WTC11 (cell line): ENCODE results near the gene AOAH. TPM values are rescaled to one million over a fixed set of nuclear protein-coding genes. Genes with fewer than 3 reads are reported as not detected.
"Not testable (repeated sequence)": the region's sequence is repeated elsewhere in the genome, so short reads cannot be mapped to it uniquely, and the experiment has no call there.

Source experiments
- ATAC-seq: fragments of 200-7000 bp; cut with Tn5 transposase; 2 replicates; pipeline ENCODE4 v1.10.0; 2021; ENCODE audit warnings: mild to moderate bottlenecking, moderate library complexity
- CTCF ChIA-PET: fragments of 300-600 bp; sonication (Branson Sonifier 250); formaldehyde crosslinking; loops from one replicate; lab custom pipeline; 2021; ENCODE audit warnings: antibody characterized with exemption; lab: Charles Lee
- POLR2A ChIA-PET: fragments of 350-600 bp; sonication (Branson Sonifier 250); formaldehyde crosslinking; loops from one replicate; lab custom pipeline; 2021; ENCODE audit warnings: antibody characterized with exemption; lab: Charles Lee
- DNase-seq: peaks from one replicate; pipeline ENCODE4 v3.0.0; 2021; ENCODE audit warnings: low spot score
- H3K27ac Mint-ChIP-seq: 2 replicates; pipeline ENCODE4 v1.8.0; 2021; ENCODE audit warnings: mixed read lengths
- H3K27me3 Mint-ChIP-seq: 2 replicates; pipeline ENCODE4 v1.8.0; 2021; ENCODE audit warnings: low read depth, mild to moderate bottlenecking, moderate library complexity, mixed read lengths
- H3K36me3 Mint-ChIP-seq: 2 replicates; pipeline ENCODE4 v1.8.0; 2021; ENCODE audit warnings: mixed read lengths
- H3K4me1 Mint-ChIP-seq: 2 replicates; pipeline ENCODE4 v1.8.0; 2022; ENCODE audit warnings: mixed read lengths
- H3K4me3 Mint-ChIP-seq: 2 replicates; pipeline ENCODE4 v1.8.0; 2021; ENCODE audit warnings: mild to moderate bottlenecking, moderate library complexity, mixed read lengths
- H3K9me3 Mint-ChIP-seq: 2 replicates; pipeline ENCODE4 v1.8.0; 2021; ENCODE audit warnings: mixed read lengths
- ATF1 ChIP-seq: sonication (generic); formaldehyde crosslinking; IDR thresholded peaks from 2 replicates; pipeline ENCODE4 v1.8.1; 2023; ENCODE audit warnings: mild to moderate bottlenecking, moderate library complexity, missing genetic modification reagents
- ELF4 ChIP-seq: sonication (generic); formaldehyde crosslinking; IDR thresholded peaks from 2 replicates; pipeline ENCODE4 v1.8.1; 2022; ENCODE audit warnings: low read depth, mild to moderate bottlenecking, moderate library complexity, missing genetic modification reagents
- EMX1 ChIP-seq: fragments of 250-450 bp; sonication (Bioruptor Pico); IDR thresholded peaks from 2 replicates; pipeline ENCODE4 v1.8.0; 2021; ENCODE audit warnings: mild to moderate bottlenecking
- ESRRA ChIP-seq: sonication (generic); formaldehyde crosslinking; IDR thresholded peaks from 2 replicates; pipeline ENCODE4 v1.8.1; 2022; ENCODE audit warnings: mild to moderate bottlenecking, missing genetic modification reagents, borderline replicate concordance
- GRHL2 ChIP-seq: fragments of 250-450 bp; sonication (Bioruptor Pico); IDR thresholded peaks from 2 replicates; pipeline ENCODE4 v1.8.0; 2022; ENCODE audit warnings: mild to moderate bottlenecking, moderate library complexity; ENCODE audit not compliant: insufficient replicate concordance, severe bottlenecking
- KAT7 ChIP-seq: sonication (generic); formaldehyde crosslinking; IDR thresholded peaks from 2 replicates; pipeline ENCODE4 v1.8.1; 2023; ENCODE audit warnings: missing genetic modification reagents, mild to moderate bottlenecking, borderline replicate concordance
- NFE2L1 ChIP-seq: sonication (generic); formaldehyde crosslinking; IDR thresholded peaks from 2 replicates; pipeline ENCODE4 v1.8.1; 2023; ENCODE audit warnings: missing genetic modification reagents
- NR1H2 ChIP-seq: sonication (generic); formaldehyde crosslinking; IDR thresholded peaks from 2 replicates; pipeline ENCODE4 v1.9.0; 2021; ENCODE audit warnings: mild to moderate bottlenecking, moderate library complexity, missing genetic modification reagents
- SP1 ChIP-seq: sonication (generic); formaldehyde crosslinking; conservative IDR thresholded peaks from 2 replicates; pipeline ENCODE4 v1.8.1; 2022; ENCODE audit warnings: missing genetic modification reagents
- ZBTB21 ChIP-seq: sonication (generic); formaldehyde crosslinking; IDR thresholded peaks from 2 replicates; pipeline ENCODE4 v1.8.1; 2023; ENCODE audit warnings: mild to moderate bottlenecking, missing genetic modification reagents, borderline replicate concordance
- ZNF121 ChIP-seq: sonication (generic); formaldehyde crosslinking; IDR thresholded peaks from 2 replicates; pipeline ENCODE4 v1.8.0; 2023; ENCODE audit warnings: missing genetic modification reagents
- ZNF219 ChIP-seq: sonication (generic); formaldehyde crosslinking; IDR thresholded peaks from 2 replicates; pipeline ENCODE4 v1.8.0; 2023; ENCODE audit warnings: missing genetic modification reagents, mild to moderate bottlenecking, borderline replicate concordance
- ZNF396 ChIP-seq: fragments of 250-450 bp; sonication (Bioruptor Pico); IDR thresholded peaks from 2 replicates; pipeline ENCODE4 v1.8.0; 2021; ENCODE audit warnings: mild to moderate bottlenecking, moderate library complexity, borderline replicate concordance
- total RNA-seq: library from RNA; stranded (reverse); gene quantifications from 3 replicates; pipeline ENCODE4 v1.2.3, GENCODE V29; 2021
- TF ChIP-seq, protein P1 (sequence below): sonication (generic); formaldehyde crosslinking; IDR thresholded peaks from 2 replicates; pipeline ENCODE4 v1.8.1; 2023; ENCODE audit warnings: mild to moderate bottlenecking, missing genetic modification reagents, borderline replicate concordance
- TF ChIP-seq, protein P2 (sequence below): sonication (generic); formaldehyde crosslinking; IDR thresholded peaks from 2 replicates; pipeline ENCODE4 v1.8.0; 2022; ENCODE audit warnings: mild to moderate bottlenecking, missing genetic modification reagents
- TF ChIP-seq, protein P3 (sequence below): fragments of 250-450 bp; sonication (Bioruptor Pico); IDR thresholded peaks from 2 replicates; pipeline ENCODE4 v1.9.0; 2021; ENCODE audit warnings: moderate library complexity, mild to moderate bottlenecking, inconsistent platforms, borderline replicate concordance
- TF ChIP-seq, protein P4 (sequence below): fragments of 250-450 bp; sonication (Bioruptor Pico); IDR thresholded peaks from 2 replicates; pipeline ENCODE4 v1.9.0; 2021; ENCODE audit warnings: mild to moderate bottlenecking
- TF ChIP-seq, protein P5 (sequence below): fragments of 250-450 bp; sonication (Bioruptor Pico); IDR thresholded peaks from 2 replicates; pipeline ENCODE4 v2.1.2; 2022; ENCODE audit warnings: mild to moderate bottlenecking, moderate library complexity
- TF ChIP-seq, protein P6 (sequence below): sonication (generic); formaldehyde crosslinking; IDR thresholded peaks from 2 replicates; pipeline ENCODE4 v1.8.1; 2023; ENCODE audit warnings: mild to moderate bottlenecking, missing genetic modification reagents, moderate library complexity

AOAH gene
- total RNA-seq, 1 experiment from 2014 or later, result 0.31 TPM

DNA sequence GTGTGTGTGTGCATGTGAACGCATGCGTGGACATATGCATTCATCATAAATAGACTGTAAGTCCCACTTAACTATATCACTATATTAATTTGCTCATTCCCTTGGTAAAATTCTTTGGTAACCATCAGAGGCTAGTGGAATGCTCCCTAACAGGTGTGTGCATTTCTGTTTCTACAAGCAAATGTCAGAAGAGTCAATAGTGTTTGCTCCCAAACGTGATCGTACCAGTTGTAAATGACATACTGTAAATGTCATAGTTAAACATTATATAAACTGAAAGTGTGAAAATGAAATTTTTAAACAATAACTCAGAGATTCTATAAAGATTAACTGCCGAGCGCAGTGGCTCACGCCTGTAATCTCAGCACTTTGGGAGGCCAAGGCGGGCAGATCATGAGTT, 240.0 kb downstream of the AOAH start (continued):
- TF ChIP-seq, protein P1, sequence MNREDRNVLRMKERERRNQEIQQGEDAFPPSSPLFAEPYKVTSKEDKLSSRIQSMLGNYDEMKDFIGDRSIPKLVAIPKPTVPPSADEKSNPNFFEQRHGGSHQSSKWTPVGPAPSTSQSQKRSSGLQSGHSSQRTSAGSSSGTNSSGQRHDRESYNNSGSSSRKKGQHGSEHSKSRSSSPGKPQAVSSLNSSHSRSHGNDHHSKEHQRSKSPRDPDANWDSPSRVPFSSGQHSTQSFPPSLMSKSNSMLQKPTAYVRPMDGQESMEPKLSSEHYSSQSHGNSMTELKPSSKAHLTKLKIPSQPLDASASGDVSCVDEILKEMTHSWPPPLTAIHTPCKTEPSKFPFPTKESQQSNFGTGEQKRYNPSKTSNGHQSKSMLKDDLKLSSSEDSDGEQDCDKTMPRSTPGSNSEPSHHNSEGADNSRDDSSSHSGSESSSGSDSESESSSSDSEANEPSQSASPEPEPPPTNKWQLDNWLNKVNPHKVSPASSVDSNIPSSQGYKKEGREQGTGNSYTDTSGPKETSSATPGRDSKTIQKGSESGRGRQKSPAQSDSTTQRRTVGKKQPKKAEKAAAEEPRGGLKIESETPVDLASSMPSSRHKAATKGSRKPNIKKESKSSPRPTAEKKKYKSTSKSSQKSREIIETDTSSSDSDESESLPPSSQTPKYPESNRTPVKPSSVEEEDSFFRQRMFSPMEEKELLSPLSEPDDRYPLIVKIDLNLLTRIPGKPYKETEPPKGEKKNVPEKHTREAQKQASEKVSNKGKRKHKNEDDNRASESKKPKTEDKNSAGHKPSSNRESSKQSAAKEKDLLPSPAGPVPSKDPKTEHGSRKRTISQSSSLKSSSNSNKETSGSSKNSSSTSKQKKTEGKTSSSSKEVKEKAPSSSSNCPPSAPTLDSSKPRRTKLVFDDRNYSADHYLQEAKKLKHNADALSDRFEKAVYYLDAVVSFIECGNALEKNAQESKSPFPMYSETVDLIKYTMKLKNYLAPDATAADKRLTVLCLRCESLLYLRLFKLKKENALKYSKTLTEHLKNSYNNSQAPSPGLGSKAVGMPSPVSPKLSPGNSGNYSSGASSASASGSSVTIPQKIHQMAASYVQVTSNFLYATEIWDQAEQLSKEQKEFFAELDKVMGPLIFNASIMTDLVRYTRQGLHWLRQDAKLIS (CRISPR knock-in tag), result no peak
- TF ChIP-seq ELF4 (CRISPR knock-in tag), result no peak
- TF ChIP-seq EMX1 (CRISPR knock-in tag), result no peak

DNA sequence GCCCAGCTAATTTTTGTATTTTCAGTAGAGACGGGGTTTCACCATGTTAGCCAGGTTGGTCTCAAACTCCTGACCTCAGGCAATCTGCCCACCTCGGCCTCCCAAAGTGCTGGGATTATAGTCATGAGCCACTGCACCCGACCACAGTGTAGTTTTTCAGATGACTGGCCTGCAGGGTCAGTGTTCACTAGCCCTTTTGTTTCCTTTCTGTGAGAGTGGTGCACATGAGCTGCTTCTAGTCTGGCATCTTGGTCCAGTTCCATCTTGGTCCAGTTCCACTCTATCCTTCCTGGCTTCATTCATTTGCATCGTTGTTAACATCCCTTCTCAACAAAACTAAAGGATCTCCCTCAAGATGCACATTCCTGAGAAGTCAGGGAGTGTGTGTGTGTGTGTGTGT, 240.4 kb downstream of the AOAH start:
- DNase-seq, H3K36me3 Mint-ChIP-seq, H3K27me3 Mint-ChIP-seq, POLR2A ChIA-PET, ATAC-seq, H3K9me3 Mint-ChIP-seq, H3K27ac Mint-ChIP-seq, H3K4me1 Mint-ChIP-seq, H3K4me3 Mint-ChIP-seq: not testable (repeated sequence)
- CTCF ChIA-PET, result interaction anchor here (0.6 to 1.6 kb wide), 2 partner anchors 187 to 499 kb away, joined by 3 to 4 read pairs; no protein-coding TSS in a partner anchor

DNA sequence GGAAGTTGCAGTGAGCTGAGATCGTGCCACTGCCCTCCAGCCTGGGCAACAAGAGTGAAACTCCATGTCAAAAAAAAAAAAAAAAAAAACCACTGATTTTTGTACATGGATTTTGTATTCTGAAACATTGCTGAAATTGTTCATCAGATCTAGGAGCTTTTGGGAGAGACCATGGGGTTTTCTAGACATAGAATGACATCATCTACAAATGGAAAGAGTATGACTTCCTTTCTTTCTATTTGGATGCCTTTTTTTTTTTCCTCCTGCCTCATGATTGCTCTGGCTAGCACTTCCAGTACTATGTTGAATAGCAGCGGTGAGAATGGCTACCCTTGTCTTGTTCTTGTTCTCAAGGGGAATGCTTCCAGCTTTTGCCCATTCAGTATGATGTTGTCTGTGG, 245.5 kb downstream of the AOAH start:
- ChIA-PET POLR2A (interaction anchor here (0.7 kb wide), 2 partner anchors 45 to 483 kb away, joined by 5 to 8 read pairs; no protein-coding TSS in a partner anchor), CTCF (interaction anchor here (0.6 to 1.5 kb wide), 5 partner anchors 9 to 563 kb away, joined by 3 to 5 read pairs (median 4); no protein-coding TSS in a partner anchor)
- no peaks in the 10 kb centered on the region for H3K4me1 Mint-ChIP-seq
- H3K4me3 Mint-ChIP-seq, result no peak overlapping the region
- TF ChIP-seq ZNF121 (CRISPR knock-in tag), result no peak
- TF ChIP-seq, protein P2, sequence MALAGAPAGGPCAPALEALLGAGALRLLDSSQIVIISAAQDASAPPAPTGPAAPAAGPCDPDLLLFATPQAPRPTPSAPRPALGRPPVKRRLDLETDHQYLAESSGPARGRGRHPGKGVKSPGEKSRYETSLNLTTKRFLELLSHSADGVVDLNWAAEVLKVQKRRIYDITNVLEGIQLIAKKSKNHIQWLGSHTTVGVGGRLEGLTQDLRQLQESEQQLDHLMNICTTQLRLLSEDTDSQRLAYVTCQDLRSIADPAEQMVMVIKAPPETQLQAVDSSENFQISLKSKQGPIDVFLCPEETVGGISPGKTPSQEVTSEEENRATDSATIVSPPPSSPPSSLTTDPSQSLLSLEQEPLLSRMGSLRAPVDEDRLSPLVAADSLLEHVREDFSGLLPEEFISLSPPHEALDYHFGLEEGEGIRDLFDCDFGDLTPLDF, result no peak
- no peak for TF ChIP-seq NR1H2 (CRISPR knock-in tag)
- no peak for TF ChIP-seq EMX1 (CRISPR knock-in tag)
- TF ChIP-seq, protein P3, sequence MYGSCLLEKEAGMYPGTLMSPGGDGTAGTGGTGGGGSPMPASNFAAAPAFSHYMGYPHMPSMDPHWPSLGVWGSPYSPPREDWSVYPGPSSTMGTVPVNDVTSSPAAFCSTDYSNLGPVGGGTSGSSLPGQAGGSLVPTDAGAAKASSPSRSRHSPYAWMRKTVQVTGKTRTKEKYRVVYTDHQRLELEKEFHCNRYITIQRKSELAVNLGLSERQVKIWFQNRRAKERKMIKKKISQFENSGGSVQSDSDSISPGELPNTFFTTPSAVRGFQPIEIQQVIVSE (CRISPR knock-in tag), result no peak
- no peak for TF ChIP-seq SP1 (CRISPR knock-in tag)
- no peak for TF ChIP-seq ATF1 (CRISPR knock-in tag)
- no peak for ATAC-seq
- H3K36me3 Mint-ChIP-seq, result no peaks in the 10 kb centered on the region
- no peak overlapping the region for H3K27ac Mint-ChIP-seq
- H3K9me3 Mint-ChIP-seq, result peaks cover 7% of the 10 kb centered on the region; the same call in 1 of the 2 replicates
- no peak for DNase-seq
- H3K27me3 Mint-ChIP-seq, result no peaks in the 10 kb centered on the region

DNA sequence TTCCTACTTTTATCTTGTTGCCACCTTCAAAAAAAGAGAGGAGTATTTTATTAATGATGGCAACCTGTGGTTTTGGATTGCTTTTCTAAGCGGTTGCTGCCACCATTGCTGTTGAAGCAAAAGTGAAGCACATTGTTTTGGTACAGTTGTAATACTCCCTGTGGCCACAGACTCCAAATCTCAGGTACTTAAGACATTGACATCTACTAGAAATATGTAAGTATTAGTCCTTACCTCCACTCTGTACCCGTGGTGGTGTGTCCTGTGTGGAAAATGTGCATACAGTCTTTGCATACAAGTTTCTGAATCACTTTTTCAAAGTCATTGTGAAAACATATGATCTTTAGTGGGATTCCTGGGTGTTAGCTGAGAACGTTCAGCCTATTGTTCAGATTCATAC, 248.9 kb downstream of the AOAH start:
- ChIA-PET POLR2A (no interaction called here), CTCF (interaction anchor here (3.6 kb wide), 1 partner anchor 195 kb away, joined by 24 read pairs; no protein-coding TSS in a partner anchor)
- TF ChIP-seq EMX1 (CRISPR knock-in tag), result no peak
- no peak for TF ChIP-seq ELF4 (CRISPR knock-in tag)
- no peak for TF ChIP-seq ESRRA (CRISPR knock-in tag)
- TF ChIP-seq, protein P4, sequence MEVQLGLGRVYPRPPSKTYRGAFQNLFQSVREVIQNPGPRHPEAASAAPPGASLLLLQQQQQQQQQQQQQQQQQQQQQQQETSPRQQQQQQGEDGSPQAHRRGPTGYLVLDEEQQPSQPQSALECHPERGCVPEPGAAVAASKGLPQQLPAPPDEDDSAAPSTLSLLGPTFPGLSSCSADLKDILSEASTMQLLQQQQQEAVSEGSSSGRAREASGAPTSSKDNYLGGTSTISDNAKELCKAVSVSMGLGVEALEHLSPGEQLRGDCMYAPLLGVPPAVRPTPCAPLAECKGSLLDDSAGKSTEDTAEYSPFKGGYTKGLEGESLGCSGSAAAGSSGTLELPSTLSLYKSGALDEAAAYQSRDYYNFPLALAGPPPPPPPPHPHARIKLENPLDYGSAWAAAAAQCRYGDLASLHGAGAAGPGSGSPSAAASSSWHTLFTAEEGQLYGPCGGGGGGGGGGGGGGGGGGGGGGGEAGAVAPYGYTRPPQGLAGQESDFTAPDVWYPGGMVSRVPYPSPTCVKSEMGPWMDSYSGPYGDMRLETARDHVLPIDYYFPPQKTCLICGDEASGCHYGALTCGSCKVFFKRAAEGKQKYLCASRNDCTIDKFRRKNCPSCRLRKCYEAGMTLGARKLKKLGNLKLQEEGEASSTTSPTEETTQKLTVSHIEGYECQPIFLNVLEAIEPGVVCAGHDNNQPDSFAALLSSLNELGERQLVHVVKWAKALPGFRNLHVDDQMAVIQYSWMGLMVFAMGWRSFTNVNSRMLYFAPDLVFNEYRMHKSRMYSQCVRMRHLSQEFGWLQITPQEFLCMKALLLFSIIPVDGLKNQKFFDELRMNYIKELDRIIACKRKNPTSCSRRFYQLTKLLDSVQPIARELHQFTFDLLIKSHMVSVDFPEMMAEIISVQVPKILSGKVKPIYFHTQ (CRISPR knock-in tag), result no peak
- TF ChIP-seq, protein P5, sequence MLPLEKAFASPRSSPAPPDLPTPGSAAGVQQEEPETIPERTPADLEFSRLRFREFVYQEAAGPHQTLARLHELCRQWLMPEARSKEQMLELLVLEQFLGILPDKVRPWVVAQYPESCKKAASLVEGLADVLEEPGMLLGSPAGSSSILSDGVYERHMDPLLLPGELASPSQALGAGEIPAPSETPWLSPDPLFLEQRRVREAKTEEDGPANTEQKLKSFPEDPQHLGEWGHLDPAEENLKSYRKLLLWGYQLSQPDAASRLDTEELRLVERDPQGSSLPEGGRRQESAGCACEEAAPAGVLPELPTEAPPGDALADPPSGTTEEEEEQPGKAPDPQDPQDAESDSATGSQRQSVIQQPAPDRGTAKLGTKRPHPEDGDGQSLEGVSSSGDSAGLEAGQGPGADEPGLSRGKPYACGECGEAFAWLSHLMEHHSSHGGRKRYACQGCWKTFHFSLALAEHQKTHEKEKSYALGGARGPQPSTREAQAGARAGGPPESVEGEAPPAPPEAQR (CRISPR knock-in tag), result no peak
- TF ChIP-seq ZNF396 (CRISPR knock-in tag), result no peak
- no peak for TF ChIP-seq ZBTB21 (CRISPR knock-in tag)
- TF ChIP-seq ZNF219, result no peak
- no peak for TF ChIP-seq GRHL2 (CRISPR knock-in tag)
- no peak for TF ChIP-seq NFE2L1 (CRISPR knock-in tag)
- TF ChIP-seq, protein P6, sequence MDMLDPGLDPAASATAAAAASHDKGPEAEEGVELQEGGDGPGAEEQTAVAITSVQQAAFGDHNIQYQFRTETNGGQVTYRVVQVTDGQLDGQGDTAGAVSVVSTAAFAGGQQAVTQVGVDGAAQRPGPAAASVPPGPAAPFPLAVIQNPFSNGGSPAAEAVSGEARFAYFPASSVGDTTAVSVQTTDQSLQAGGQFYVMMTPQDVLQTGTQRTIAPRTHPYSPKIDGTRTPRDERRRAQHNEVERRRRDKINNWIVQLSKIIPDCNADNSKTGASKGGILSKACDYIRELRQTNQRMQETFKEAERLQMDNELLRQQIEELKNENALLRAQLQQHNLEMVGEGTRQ (CRISPR knock-in tag), result no peak
- TF ChIP-seq KAT7 (CRISPR knock-in tag), result no peak

More for the DNA sequence above, 248.9 kb downstream of the AOAH start:
- peaks cover 7% of the 10 kb centered on the region; the same call in 1 of the 2 replicates for H3K9me3 Mint-ChIP-seq
- DNase-seq (no peak), ATAC-seq (no peak)
- no peak overlapping the region for H3K4me3 Mint-ChIP-seq
- no peaks in the 10 kb centered on the region for H3K4me1 Mint-ChIP-seq
- H3K36me3 Mint-ChIP-seq, result no peaks in the 10 kb centered on the region
- H3K27ac Mint-ChIP-seq, result no peak overlapping the region
- no peaks in the 10 kb centered on the region for H3K27me3 Mint-ChIP-seq
